Measurements from ENCODE around the gene ANKRD33B.
"Not testable (repeated sequence)": the region's sequence is repeated elsewhere in the genome, so short reads cannot be mapped to it uniquely, and the experiment has no call there.

The ANKRD33B gene

GRCh38 chr5:10595293-10595671 is 31.4 kb downstream of the ANKRD33B start:
- DNase-seq = no peak

- no peak for DNase-seq
These were observed 31.9 kb downstream of the ANKRD33B start for GRCh38 chr5:10595672-10596309.

- no peak for DNase-seq
These were observed 32.4 kb downstream of the ANKRD33B start for GRCh38 chr5:10596310-10596703.

DNA sequence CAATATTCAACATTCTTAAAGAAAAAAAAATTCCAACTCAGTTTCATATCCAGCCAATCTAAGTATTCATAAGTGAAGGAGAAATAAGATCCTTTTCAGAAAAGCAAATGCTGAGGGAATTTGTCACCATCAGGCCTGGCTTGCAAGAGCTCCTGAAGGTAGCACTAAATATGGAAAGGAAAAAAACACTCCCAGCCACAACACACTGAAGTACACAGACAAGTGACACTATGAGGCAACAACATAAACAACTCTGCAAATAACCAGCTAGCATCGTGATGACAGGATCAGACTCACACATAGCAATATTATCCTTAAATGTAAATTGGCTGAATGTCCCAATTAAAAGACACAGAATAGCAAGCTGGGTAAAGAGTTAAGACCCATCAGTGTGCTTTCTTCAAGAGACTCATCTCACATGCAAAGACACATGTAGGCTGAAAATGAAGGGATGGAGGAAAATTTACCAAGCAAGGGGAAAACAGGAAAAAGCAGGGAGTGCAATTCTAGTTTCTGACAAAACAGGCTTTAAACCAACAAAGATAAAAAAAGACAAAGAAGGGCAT is 33.1 kb downstream of the ANKRD33B start:
- DNase-seq = no peak

GRCh38 chr5:10599113-10599512 is 35.2 kb downstream of the ANKRD33B start:
- no peak for DNase-seq

DNA sequence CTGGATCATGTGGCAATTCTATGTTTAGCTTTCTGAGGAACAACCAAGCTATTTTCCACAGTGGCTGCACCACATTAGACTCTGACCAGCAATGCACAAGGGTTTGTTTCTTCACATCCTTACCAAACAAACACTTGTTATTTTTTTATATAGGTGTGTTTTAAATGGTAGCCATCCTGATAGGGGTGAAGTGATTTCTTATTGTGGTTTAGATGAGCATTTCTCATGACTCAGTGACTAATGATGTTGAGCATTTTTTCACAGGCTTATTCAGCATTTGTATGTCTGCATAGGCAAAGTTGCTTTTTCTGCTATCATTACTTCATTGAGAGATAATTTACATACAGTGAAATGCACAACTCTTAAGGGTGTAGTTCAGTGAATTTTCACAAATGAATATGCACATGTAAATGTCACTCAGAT is 36.0 kb downstream of the ANKRD33B start:
- no peak for DNase-seq

GRCh38 chr5:10600626-10601245 is 36.9 kb downstream of the ANKRD33B start:
- DNase-seq = no peak

- no peak for DNase-seq
These were observed 37.6 kb downstream of the ANKRD33B start for GRCh38 chr5:10601246-10602030.

DNA sequence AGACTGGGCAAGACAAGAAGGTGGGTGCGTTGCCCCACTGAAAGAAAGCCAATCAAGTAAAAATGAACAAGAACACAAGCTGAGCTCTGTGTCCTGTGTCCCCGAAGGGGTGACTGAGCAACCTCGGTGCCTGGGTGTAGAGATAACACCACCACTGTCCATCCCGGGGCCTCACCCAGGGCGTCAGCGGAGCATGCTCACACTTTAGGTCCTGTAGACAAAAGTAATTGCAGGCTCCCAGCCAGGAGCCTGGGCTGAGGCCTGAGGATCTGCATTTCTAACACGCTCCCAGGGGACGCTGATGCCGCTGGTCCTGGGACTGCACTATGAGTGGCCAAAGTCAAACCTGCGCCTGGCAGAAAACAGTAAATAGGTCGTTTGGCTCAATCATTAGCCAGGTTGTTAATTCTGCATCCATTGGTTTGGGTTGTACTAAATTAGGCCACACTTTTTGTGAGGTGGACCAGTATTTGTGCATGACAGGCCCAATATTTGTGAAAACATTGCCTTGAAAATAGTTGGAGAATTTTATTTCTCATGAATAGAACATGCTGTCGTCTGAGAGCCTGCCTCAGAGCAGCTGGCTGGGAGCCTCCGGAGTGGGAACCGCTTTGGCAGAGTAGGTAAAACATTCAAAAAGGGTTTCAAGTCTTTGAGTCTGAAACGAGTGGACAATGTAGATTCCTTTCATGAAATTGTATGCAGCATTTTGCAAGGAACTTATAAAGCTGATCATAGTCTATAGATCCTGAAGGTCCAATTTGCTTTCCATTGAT is 38.3 kb downstream of the ANKRD33B start:
- DNase-seq = no peak

DNA sequence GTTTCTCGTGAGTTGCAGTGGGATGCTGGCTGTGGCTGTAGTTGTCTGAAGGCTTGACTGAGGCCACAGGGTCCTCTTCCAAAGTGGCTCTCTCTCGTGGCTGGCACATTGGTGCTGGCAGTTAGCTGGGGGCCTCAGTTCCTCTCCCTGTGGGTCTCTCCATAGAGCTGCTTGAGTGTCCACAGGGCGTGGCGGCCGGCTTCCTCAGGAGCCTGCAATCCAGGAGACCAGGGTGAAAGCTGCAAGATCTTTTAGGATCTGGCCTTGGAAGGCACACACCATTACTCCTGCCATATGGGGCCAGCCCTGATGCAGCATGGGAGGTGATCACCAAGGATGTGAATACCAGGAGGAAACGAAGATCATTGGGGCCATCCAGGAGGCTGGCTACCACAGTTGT is 41.1 kb downstream of the ANKRD33B start:
- no peak for DNase-seq

DNA sequence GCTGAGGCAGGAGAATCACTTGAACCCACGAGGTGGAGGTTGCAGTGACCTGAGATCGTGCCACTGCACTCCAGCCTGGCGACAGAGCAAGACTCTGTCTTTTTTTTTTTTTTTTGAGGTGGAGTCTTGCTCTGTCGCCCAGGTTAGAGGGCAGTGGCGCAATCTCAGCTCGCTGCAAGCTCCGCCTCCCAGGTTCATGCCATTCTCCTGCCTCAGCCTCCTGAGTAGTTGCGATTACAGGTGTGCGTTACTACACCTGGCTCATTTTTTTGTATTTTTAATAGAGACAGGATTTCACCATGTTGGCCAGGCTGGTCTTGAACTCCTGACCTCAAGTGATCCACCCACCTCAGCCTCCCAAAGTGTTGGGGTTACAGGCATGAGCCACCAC is 42.8 kb downstream of the ANKRD33B start:
- not testable (repeated sequence) for DNase-seq

GRCh38 chr5:10607023-10607665 is 43.3 kb downstream of the ANKRD33B start:
- no peak for DNase-seq

GRCh38 chr5:10607666-10608073 is 43.8 kb downstream of the ANKRD33B start:
- no peak for DNase-seq

DNA sequence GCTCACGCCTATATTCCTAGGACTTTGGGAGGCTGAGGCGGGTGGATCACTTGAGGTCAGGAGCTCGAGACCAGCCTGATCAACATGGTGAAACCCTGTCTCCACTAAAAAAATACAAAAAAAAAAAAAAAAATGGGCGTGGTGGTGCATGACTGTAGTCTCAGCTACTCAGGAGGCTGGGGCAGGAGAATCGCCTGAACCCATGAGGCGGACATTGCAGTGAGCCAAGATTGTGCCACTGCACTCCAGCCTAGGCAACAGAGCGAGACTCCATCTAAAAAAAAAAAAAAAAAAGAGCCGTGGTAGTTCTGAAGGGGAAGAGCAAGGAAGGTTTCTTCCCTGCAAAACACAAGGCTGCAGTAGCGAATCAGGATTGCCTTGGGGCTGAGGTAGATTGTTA is 44.2 kb downstream of the ANKRD33B start:
- DNase-seq = not testable (repeated sequence)

GRCh38 chr5:10610058-10610457 is 46.2 kb downstream of the ANKRD33B start:
- no peak for DNase-seq

DNA sequence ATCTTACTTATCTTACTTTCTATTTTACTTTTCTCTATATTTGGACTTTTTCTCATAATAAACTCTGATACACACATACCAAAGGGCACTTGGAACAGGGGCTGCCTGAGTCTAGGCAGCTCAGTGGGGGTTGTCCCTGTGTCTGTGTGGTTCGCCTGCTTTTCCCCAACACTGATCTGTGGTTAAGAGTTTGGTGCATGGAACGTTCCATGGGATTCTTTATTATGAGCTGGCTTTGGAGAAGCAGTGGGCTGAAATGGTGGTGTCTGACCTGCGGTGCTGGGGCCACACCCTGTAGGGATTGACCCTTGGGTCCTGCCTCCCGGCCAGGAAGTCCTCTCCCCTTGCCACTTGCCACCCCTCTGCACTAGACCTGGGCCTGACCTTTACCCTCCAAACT is 47.4 kb downstream of the ANKRD33B start:
- no peak for DNase-seq

DNA sequence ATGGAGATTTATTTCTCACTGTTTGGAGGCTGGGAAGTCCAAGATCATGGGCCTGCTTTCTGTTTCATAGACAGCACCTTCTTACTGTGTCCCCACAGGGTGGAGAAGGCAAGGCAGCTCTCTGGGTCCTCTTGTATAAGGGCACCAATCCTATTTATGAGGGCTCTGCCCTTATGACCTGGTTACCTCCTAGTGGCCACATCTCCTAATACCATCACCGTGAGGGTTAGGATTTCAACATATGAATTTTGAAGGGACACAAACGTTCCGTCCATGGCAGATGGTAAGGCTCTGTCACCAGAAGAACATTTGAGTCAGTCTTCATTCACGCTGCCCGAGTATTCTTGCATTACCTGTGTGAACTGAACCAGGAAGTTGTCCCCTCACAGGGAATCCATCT is 48.4 kb downstream of the ANKRD33B start:
- no peak for DNase-seq

- DNase-seq = no peak
These were observed 51.8 kb downstream of the ANKRD33B start for GRCh38 chr5:10615693-10616092.

- DNase-seq = no peak
These were observed 53.2 kb downstream of the ANKRD33B start for GRCh38 chr5:10617103-10617502.

DNA sequence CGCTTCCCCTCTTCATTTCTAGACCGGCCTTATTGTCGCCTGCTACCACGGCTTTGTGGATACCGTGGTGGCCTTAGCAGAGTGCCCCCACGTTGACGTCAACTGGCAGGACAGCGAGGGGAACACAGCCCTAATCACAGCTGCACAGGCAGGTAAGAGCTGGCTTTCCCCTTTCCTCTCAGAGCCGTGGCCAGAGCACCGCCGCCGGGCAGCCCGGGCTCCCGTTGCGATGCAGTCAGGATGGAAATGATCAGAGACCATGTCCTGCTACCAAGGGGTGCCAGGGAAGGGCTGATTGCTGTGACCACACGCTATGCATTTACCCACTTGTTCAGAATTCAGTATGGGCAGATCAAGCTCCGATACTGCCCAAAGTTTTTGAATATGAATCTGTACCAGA is 54.4 kb downstream of the ANKRD33B start:
- no peak for DNase-seq

DNA sequence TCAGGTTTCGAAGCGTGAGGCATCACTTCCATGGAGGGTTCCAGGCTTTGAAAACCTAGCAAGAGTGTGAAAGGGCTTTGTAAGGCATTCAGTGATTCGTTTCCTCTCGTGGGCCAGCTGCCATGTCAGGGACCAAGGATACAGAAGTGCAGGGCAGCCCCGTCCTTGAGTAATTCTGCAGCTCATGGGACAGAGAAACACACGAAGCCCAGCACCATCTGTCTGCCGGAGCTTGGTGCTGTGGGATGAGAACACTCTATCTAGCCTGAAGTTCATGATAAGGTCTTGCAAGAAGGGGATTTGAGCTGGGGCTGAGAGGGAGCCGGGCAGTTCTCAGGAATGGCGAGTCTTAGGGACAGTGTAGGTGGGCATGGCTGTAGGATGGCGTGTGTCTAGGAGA is 55.8 kb downstream of the ANKRD33B start:
- DNase-seq = no peak

GRCh38 chr5:10620346-10620745 is 56.5 kb downstream of the ANKRD33B start:
- no peak for DNase-seq
